Prostate gland (tissue), 2 donors: ENCODE results near the gene RAB4A.

ENCODE experiments used
- POLR2A ChIP-seq: fragments of 450-650 bp; IDR thresholded peaks from one replicate; pipeline ENCODE4 v1.6.1; 2016; ENCODE audit warnings: antibody characterized with exemption, mild to moderate bottlenecking
- TF ChIP-seq, protein P1 (sequence below), 4 experiments: fragments of 200-600 bp in 2 of 4; fragments of 450-650 bp in 2 of 4; sonication (generic) in 2 of 4; IDR thresholded peaks; 1 replicate in 3 of 4; 2 replicates in 1 of 4; pipeline ENCODE4 v1.5.1; 2016 to 2019; ENCODE audit warnings: antibody characterized with exemption in 4 of 4, mild to moderate bottlenecking in 2 of 4, moderate library complexity in 2 of 4

DNA sequence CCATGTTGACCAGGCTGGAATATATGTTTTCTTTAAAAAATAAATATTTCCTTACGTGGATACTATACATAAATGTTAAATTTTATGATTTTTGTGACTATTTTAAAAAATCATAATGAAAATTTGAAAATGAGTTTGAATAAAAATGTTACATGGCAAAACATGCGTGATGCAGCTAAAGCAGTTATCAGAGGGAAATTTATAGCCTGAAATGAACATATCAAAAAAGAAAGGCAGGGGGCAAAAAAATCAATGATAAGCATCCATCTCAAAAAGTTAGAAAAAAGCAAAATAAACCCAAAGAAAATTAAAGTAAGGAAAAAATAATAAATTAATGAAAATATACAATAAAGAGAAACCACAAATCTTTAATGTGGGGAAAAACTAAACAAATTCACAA, 63.4 kb downstream of the RAB4A start:
- TF ChIP-seq, protein P1, sequence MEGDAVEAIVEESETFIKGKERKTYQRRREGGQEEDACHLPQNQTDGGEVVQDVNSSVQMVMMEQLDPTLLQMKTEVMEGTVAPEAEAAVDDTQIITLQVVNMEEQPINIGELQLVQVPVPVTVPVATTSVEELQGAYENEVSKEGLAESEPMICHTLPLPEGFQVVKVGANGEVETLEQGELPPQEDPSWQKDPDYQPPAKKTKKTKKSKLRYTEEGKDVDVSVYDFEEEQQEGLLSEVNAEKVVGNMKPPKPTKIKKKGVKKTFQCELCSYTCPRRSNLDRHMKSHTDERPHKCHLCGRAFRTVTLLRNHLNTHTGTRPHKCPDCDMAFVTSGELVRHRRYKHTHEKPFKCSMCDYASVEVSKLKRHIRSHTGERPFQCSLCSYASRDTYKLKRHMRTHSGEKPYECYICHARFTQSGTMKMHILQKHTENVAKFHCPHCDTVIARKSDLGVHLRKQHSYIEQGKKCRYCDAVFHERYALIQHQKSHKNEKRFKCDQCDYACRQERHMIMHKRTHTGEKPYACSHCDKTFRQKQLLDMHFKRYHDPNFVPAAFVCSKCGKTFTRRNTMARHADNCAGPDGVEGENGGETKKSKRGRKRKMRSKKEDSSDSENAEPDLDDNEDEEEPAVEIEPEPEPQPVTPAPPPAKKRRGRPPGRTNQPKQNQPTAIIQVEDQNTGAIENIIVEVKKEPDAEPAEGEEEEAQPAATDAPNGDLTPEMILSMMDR (IDR thresholded peaks at IDR 0.05) = no peak
- no peak for TF ChIP-seq POLR2A
